Endothelial cell of umbilical vein (primary cell): ENCODE measurements around the gene RFLNA. TPM values are rescaled to one million over a fixed set of nuclear protein-coding genes. Genes with fewer than 3 reads are reported as not detected.

ENCODE experiments used
- BruUV-seq: library from RNA; stranded (reverse); fragments of 400-500 nt; replicated peaks from 2 replicates; lab custom pipeline; 2021; lab: Mats Ljungman, UMichigan
- CTCF ChIA-PET: fragments of 300-600, 350-600 bp; sonication (Branson Sonifier 250); formaldehyde crosslinking; loops from one replicate; lab custom pipeline; 2021; ENCODE audit warnings: antibody characterized with exemption, inconsistent platforms; lab: Charles Lee
- POLR2A ChIA-PET: fragments of 300-600, 350-600 bp; sonication (Branson Sonifier 250); formaldehyde crosslinking; loops from one replicate; lab custom pipeline; 2021; ENCODE audit warnings: antibody characterized with exemption, inconsistent platforms; lab: Charles Lee
- DNase-seq: peaks from one replicate; pipeline ENCODE4 v3.0.0-alpha.2; 2011; ENCODE audit warnings: low read depth, low spot score
- FAIRE-seq: peaks from 2 replicates; lab custom pipeline; 2011; peaks lifted over from hg19 to GRCh38; lab: Jason Lieb, UNC
- H2AFZ ChIP-seq: 2 replicates; pipeline ENCODE4 v1.6.0; 2012; ENCODE audit warnings: low read depth, low read length, control low read depth, inconsistent platforms
- H3K27ac ChIP-seq: 2 replicates; pipeline ENCODE4 v1.5.1; 2011; ENCODE audit warnings: low read depth, mild to moderate bottlenecking, control low read depth, low read length, moderate library complexity; ENCODE audit not compliant: insufficient read depth
- H3K27me3 ChIP-seq, 2 experiments: 2 replicates each; pipeline versions ENCODE4 v1.6.0 to v1.6.1; 2011; ENCODE audit warnings: low read length in 2 of 2, mixed read lengths in 1 of 2; ENCODE audit not compliant: control insufficient read depth in 2 of 2, insufficient read depth in 2 of 2
- H3K36me3 ChIP-seq, 2 experiments: 2 replicates in 1 of 2; 3 replicates in 1 of 2; pipeline ENCODE4 v1.5.1; 2011; ENCODE audit warnings: low read length in 2 of 2, mild to moderate bottlenecking in 1 of 2, moderate library complexity in 1 of 2; ENCODE audit not compliant: control insufficient read depth in 2 of 2, insufficient read depth in 2 of 2; ENCODE audit errors: extremely low read depth in 1 of 2
- H3K4me1 ChIP-seq: 3 replicates; pipeline ENCODE4 v1.5.1; 2011; ENCODE audit warnings: mild to moderate bottlenecking, low read length; ENCODE audit not compliant: control insufficient read depth, insufficient read depth; ENCODE audit errors: extremely low read depth
- H3K4me2 ChIP-seq: 2 replicates; pipeline ENCODE4 v1.6.1; 2011; ENCODE audit warnings: low read length, control low read depth, mixed read lengths; ENCODE audit not compliant: insufficient read depth
- H3K4me3 ChIP-seq, 3 experiments: fragments of 200-600 bp in 1 of 3; sonication (generic), shearing (Covaris generic) in 1 of 3; replicated peaks in 1 of 3; 2 replicates each; pipeline ENCODE4 v1.5.1; 2011 to 2016; ENCODE audit warnings: control low read depth in 3 of 3, low read length in 3 of 3, mild to moderate bottlenecking in 2 of 3, inconsistent platforms in 1 of 3, low read depth in 1 of 3, moderate library complexity in 1 of 3; ENCODE audit not compliant: insufficient read depth in 1 of 3
- H3K79me2 ChIP-seq: 2 replicates; pipeline ENCODE4 v1.6.0; 2012; ENCODE audit warnings: low read length, inconsistent platforms; ENCODE audit not compliant: control insufficient read depth, insufficient read depth
- H3K9ac ChIP-seq: replicated peaks from 2 replicates; pipeline ENCODE3; 2011; ENCODE audit warnings: low read length, control low read depth; ENCODE audit not compliant: insufficient read depth; ENCODE audit errors: extremely low read depth
- H3K9me1 ChIP-seq: replicated peaks from 3 replicates; pipeline ENCODE4 v1.6.0; 2011; ENCODE audit warnings: mild to moderate bottlenecking, low read length; ENCODE audit not compliant: control insufficient read depth, insufficient read depth; ENCODE audit errors: extremely low read depth
- H3K9me3 ChIP-seq: replicated peaks from 2 replicates; pipeline ENCODE4 v1.5.1; 2012; ENCODE audit warnings: low read length, inconsistent platforms; ENCODE audit not compliant: control insufficient read depth, insufficient read depth
- H4K20me1 ChIP-seq: replicated peaks from 2 replicates; pipeline ENCODE3; 2011; ENCODE audit warnings: mild to moderate bottlenecking, low read length; ENCODE audit not compliant: control insufficient read depth, insufficient read depth; ENCODE audit errors: extremely low read depth
- CTCF ChIP-seq, 2 donors: IDR thresholded peaks; 1 replicate in 1 of 2; 2 replicates in 1 of 2; pipeline ENCODE4 v1.5.1; 2011; ENCODE audit warnings: low read length in 2 of 2, mild to moderate bottlenecking in 2 of 2, moderate library complexity in 2 of 2, control low read depth in 1 of 2, inconsistent platforms in 1 of 2, low read depth in 1 of 2; ENCODE audit not compliant: insufficient read depth in 1 of 2; ENCODE audit errors: extremely low read depth in 1 of 2
- EZH2 ChIP-seq: IDR thresholded peaks from 2 replicates; pipeline ENCODE4 v1.6.1; 2012; ENCODE audit warnings: borderline replicate concordance, low read depth, mild to moderate bottlenecking, moderate library complexity, low read length, inconsistent platforms; ENCODE audit not compliant: severe bottlenecking
- FOS ChIP-seq: IDR thresholded peaks from 2 replicates; pipeline ENCODE4 v1.6.1; 2011; ENCODE audit warnings: mild to moderate bottlenecking, low read length, moderate library complexity, borderline replicate concordance; ENCODE audit not compliant: insufficient read depth
- GATA2 ChIP-seq: IDR thresholded peaks from 2 replicates; pipeline ENCODE4 v1.7.0; 2011; ENCODE audit warnings: low read depth, mild to moderate bottlenecking, moderate library complexity, mixed read lengths, low read length; ENCODE audit not compliant: insufficient read length, insufficient read depth
- JUN ChIP-seq: IDR thresholded peaks from 2 replicates; pipeline ENCODE4 v1.6.1; 2011; ENCODE audit warnings: borderline replicate concordance, low read depth; ENCODE audit not compliant: insufficient read length, insufficient read depth
- MAX ChIP-seq: IDR thresholded peaks from 2 replicates; pipeline ENCODE4 v1.6.1; 2011; ENCODE audit not compliant: insufficient read depth, insufficient read length
- MYC ChIP-seq: IDR thresholded peaks from one replicate; pipeline ENCODE4 v1.6.1; 2011; ENCODE audit warnings: mild to moderate bottlenecking, low read depth, low read length
- POLR2A ChIP-seq: IDR thresholded peaks from 2 replicates; pipeline ENCODE4 v1.6.1; 2012; ENCODE audit warnings: low read depth, mild to moderate bottlenecking, control low read depth, low read length
- POLR2AphosphoS5 ChIP-seq: IDR thresholded peaks from 2 replicates; pipeline ENCODE4 v1.6.1; 2012; ENCODE audit warnings: low read depth, mild to moderate bottlenecking, control low read depth, low read length, moderate library complexity; ENCODE audit not compliant: insufficient read depth
- dilution Hi-C: fragments of 300-500 bp; cut with MboI; formaldehyde crosslinking; loops from one replicate; pipeline ENCODE4 v1.15.0; 2019; ENCODE audit warnings: low sequenced_read_pairs; ENCODE audit not compliant: extremely low pct_ligation_motif_present
- intact Hi-C: fragments of 100-400 bp; cut with micrococcal nuclease; formaldehyde crosslinking; loops from one replicate; pipeline ENCODE4 v1.10.0; 2022
- polyA plus RNA-seq, 4 experiments: library from polyadenylated mRNA; depleted of rRNA in 3 of 4; stranded (reverse) in 3 of 4; unstranded in 1 of 4; fragments of >200 nt; gene quantifications; 2 replicates each; pipeline versions ENCODE4 v1.2.1 to v1.2.3, GENCODE V29; 2011 to 2012; ENCODE audit warnings: missing spikeins in 1 of 4
- total RNA-seq: library from RNA; stranded (reverse); gene quantifications from 2 replicates; pipeline ENCODE4 v1.2.3, GENCODE V29; 2021

RFLNA gene
- total and polyA plus RNA-seq, 2 donors (not counting 3 experiments of a cell fraction or from before 2014, with no cell fraction given), result 19.7 to 24.5 TPM

GRCh38 chr12:124336742-124337520 is 42.0 kb downstream of the RFLNA start:
- Histone ChIP-seq H3K36me3 (peaks cover 22 to 43% of the 10 kb centered on the region in 2 experiments), H3K9me3 (no peaks in the 10 kb centered on the region), H3K4me1 (no peaks in the 10 kb centered on the region), H3K4me3 (no peak overlapping the region), H3K27me3 (no peaks in the 10 kb centered on the region), H3K4me2 (no peak overlapping the region), H4K20me1 (no peaks in the 10 kb centered on the region), H2AFZ (no peak overlapping the region), H3K9ac (no peak overlapping the region), H3K9me1 (no peaks in the 10 kb centered on the region), H3K79me2 (no peaks in the 10 kb centered on the region), H3K27ac (no peak overlapping the region)
- DNase-seq (no peak), FAIRE-seq (no peak)
- no peak for TF ChIP-seq CTCF (IDR thresholded peaks at IDR 0.05; ENCODE audit: extremely low read depth in 1 of 2, insufficient read depth in 1 of 2, low read depth in 1 of 2, low read length in 2 of 2)
- TF ChIP-seq MAX, result no peak
- no peak for TF ChIP-seq POLR2AphosphoS5
- TF ChIP-seq MYC, result no peak
- no peak for TF ChIP-seq POLR2A
- TF ChIP-seq GATA2, result no peak
- no peak for TF ChIP-seq JUN
- TF ChIP-seq EZH2, result no peak
- no peak for TF ChIP-seq FOS
- dilution Hi-C loops (no loop called here), intact Hi-C loops (no loop called here)
- CTCF ChIA-PET, result interaction anchor here (1.2 to 1.8 kb wide), 3 partner anchors 10 to 304 kb away, joined by 4 to 6 read pairs (median 5); no protein-coding TSS in a partner anchor
- POLR2A ChIA-PET, result no interaction called here
- no TSS peak for BruUV-seq
